GM03348 (cell line): ENCODE results near the gene RSRC1.
"Not testable (repeated sequence)": the region's sequence is repeated elsewhere in the genome, so short reads cannot be mapped to it uniquely, and the experiment has no call there.

Source experiments
- DNase-seq: peaks from one replicate; pipeline ENCODE4 v3.0.0; 2012; ENCODE audit warnings: low spot score

RSRC1 gene

GRCh38 chr3:158528076-158528674, 418.3 kb downstream of the RSRC1 start:
- DNase-seq, result no peak

DNA sequence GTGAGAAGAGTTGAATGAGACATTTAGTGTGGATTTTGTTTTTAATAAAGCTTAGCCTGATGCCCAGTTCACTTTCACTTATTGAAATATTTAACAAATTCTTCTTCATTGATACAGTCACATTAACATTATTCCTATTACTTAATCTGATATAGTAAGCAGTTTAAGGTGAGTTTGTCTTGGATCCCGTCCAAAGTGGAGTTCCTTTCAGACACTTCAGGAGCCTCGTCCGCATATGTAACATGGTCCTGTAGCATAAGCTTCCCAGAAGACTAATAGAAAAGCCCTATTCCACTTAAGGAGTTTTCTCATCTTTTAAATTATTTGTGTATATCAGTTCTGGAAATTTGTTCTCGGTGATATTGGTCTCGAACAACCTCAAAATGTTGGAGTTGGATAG, 421.4 kb downstream of the RSRC1 start:
- DNase-seq, result no peak

GRCh38 chr3:158532099-158532734, 422.3 kb downstream of the RSRC1 start:
- peak; percentile 44 for DNase-seq

DNA sequence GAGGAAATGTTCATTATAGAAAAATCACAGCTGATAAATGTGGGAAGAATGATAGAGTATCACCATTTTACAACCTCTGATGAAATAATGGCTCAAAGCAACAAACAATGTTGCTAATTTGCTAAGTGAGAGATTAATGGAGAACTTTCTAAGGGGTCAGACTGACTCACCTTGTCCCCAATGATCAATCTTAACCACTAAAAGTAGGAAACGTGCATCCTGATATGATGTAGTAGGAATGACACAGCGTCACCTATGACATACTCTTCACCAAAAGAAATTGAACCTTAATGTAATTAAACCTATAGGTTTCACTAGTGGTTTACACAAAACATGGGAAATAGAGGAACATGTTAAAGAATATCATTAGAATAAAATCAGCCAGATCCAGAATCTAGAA, 426.0 kb downstream of the RSRC1 start:
- no peak for DNase-seq

GRCh38 chr3:158539414-158540014, 429.6 kb downstream of the RSRC1 start:
- DNase-seq, result peak; percentile 31

DNA sequence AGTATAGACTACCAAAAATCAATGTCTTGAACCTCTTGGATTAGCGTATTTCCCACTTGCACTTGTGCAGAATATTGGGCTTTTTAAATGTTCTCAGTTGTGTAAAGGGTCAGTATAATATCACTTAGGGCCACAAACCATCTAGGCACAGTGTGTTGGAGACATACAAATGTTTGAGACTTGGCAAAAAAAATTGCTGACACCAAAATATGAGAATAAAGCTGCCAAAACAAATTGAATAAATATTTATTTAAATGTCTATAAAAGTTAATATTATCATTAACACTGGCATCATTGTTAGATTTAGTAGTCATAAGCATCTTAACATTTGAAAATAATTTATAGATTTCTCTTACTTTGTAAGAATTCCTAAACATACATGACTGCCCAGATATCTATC, 430.2 kb downstream of the RSRC1 start:
- DNase-seq, result no peak

DNA sequence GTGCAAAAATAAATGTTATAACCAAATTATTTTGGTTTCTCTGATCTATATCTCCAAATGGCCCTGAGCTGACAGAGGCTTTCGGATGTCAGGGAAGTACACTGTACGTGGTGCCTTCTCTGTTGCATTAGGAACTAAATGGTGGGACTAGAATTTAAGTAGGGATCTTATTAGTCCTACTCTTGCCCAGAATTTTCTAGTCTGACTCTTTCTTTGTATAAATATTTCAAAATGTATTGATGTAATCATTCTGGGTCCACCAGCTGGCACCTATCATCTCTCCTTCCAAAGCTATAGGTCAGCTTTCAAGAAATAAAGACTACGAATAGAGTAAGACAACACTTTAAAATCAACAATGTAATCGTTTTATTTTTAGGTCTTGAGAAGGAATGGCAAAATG, 438.8 kb downstream of the RSRC1 start:
- no peak for DNase-seq

- not testable (repeated sequence) for DNase-seq
Observed at GRCh38 chr3:158549938-158550337, 440.0 kb downstream of the RSRC1 start.

DNA sequence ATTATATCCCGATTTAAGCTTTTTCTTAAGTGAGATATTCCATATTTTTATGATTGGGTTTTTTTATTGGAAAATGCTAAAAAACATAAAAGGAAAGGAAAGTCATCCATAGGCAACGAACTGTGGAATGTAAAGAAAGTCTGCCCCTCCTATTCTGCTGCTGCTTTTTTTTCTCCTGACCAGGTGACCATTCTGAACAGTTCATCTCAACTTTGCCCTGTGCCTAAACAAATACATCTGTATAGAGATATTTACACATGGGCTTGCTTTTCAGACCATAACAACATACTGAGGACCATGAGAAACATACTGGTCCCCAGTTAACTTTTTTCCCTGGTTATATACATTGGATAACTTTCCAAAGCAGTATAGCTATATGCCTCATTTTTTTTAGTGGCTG, 442.2 kb downstream of the RSRC1 start:
- no peak for DNase-seq

DNA sequence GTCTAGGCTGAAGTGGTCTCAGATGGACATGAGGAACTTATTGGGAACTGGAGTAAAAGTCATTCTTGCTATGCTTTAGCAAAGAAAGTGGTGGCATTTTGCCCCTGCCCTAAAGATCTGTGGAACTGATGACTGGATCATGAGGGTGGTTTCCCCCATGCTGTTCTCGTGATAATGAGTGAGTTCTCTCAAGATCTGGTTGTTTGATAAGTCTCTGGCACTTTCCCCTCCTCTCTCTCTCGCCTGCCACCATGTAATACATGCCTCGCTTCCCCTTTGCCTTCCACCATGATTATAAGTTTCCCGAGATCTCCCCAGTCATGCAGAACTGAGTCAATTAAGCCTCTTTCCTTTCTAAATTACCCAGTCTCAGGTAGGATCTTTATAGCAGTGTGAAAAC, 449.6 kb downstream of the RSRC1 start:
- DNase-seq, result no peak

GRCh38 chr3:158560979-158561378, 451.1 kb downstream of the RSRC1 start:
- no peak for DNase-seq

DNA sequence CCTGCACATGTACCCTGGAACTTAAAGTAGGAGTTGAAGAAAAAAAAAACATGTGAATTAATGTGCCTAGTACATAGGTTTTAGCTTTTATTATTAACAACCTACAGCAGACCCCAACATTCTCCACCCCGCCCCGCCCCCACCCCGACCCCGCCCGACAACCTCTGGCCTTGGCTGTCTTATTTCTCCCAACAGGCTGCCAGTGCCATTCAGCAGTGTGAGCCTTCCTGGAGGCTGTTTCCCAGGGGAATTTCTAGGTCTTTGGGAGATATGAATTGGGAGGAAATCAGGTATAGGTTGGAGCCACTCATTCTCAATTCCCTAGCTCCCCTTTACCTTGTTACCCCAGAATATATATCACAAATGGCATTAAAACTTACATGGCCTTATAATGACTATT, 452.8 kb downstream of the RSRC1 start:
- no peak for DNase-seq

- DNase-seq, result no peak
Observed at GRCh38 chr3:158563076-158563475, 453.2 kb downstream of the RSRC1 start.

GRCh38 chr3:158565076-158565475, 455.2 kb downstream of the RSRC1 start:
- no peak for DNase-seq

DNA sequence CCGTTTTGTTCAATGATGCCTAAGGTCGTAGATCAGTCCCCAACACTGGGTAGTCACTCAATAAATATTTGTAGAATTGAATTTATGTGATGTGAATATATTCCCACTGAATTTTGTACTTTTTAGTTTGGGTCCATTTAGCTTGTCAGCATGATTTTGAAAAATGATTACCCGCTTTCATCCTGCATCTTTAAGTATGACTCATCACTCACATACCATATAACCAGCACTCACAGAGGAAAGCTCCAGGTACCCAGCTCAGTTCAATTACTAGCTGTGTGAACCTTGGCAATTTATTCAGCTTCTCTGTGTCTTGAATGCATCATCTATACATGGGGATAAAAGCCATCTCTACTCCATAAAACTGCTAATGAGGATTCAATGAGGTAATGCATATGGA, 458.9 kb downstream of the RSRC1 start:
- DNase-seq, result no peak

GRCh38 chr3:158569794-158570193, 459.9 kb downstream of the RSRC1 start:
- no peak for DNase-seq

DNA sequence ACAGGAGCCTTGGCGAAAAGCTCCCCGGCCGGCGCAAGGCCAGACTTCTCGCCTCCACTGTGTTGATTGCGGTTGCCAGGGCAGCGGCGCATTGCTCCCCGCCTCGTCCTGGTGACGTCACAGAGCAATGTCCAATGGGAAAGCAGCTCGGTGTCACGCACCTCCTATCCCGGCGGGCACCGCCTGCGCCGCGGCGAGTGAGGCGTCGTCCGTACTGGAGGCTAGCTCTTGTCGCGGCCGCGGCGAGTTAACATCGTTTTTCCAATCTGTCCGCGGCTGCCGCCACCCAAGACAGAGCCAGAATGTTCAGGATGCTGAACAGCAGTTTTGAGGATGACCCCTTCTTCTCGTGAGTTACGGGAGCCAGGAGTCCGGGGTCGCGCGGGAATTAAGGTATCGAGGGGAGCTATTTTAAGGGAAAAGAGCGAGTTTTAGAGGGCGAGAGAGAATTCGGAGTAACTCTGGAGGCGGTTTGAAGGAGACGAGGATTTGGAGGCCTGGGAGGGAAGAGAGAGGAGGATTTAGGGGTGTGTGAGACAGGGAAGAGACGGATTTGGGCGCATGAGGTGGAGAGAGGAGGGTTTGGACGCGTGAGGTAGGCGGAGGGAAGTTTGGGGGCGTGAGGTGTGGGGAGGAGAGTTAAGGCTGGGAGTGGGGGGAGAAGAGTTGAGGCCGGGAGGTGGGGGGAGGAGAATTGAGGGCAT, 461.3 kb downstream of the RSRC1 start, which contains the start of gene MLF1:
MLF1 (plus strand) TSS at position 196 of the 704 bp plus-strand sequence; CDS start at position 303, 107 bp downstream.
- peak; percentile 99 for DNase-seq

DNA sequence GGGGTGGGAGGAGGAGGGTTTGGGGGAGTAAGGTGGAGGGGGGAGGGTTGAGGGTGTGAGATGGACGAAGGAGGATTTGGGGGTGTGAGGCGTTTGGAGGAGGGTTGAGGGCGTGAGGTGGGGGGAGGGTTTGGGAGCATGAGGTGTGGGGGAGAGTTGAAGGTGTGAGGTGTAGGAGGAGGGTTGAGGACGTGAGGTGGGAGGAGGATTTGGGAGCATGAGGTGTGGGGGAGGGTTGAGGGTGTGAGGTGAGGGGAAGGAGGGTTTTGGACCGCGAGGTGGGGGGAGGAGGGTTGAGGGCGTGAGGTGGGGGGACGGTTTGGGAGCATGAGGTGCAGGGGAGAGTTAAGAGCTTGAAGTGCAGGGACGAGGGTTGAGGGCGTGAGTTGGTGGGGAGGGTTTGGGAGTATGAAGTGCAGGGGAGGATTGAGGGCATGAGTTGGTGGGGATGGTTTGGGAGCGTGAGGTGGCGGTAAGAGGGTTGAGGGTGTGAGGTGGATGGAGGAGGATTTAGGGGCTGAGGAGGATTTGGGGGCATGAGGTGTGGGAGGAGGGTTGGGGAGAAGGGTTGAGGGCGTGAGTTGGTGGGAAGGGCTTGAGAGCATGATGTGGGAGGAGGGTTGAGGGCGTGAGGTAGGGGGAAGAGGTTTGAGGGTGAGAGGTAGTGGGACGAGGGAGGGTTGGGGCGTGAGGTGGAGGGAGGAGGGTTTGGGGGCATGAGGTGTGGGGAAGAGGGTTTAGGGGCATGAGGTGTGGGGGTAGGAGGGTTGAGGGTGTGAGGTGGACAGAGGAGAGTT, 462.3 kb downstream of the RSRC1 start:
- no peak for DNase-seq

DNA sequence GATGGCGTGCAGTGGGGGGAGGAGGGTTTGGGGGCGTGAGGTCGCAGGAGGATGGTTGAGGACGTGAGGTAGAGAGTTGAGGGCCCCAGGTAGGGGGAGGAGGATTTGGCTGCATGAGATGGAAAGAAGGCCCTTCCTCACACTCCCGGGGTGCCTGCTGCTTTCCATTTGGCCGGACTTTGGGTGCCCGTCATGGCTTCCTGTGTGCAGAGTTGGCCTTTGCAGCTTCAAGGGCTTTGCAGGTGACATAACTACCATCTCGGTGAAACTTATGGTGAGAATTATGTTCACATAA, 462.8 kb downstream of the RSRC1 start:
- peak; percentile 5 for DNase-seq

DNA sequence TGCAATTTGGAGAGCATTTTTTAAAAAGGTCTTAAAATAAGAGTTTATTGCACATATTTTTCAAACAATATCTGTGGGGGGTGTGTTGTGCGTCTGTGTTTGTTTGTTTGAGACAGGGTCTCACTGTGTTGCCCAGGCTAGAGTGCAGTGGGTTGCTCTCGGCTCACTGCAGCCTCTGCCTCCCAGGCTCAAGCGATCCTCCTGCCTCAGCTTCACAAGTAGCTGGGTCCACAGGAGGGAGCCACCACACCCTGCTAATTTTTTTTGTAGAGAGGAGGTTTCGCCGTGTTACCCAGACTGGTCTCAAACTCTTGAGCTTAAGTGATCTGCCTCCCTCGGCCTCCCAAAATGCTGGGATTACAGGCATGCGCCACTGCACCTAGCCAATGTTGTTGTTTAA, 463.8 kb downstream of the RSRC1 start:
- DNase-seq, result no peak

DNA sequence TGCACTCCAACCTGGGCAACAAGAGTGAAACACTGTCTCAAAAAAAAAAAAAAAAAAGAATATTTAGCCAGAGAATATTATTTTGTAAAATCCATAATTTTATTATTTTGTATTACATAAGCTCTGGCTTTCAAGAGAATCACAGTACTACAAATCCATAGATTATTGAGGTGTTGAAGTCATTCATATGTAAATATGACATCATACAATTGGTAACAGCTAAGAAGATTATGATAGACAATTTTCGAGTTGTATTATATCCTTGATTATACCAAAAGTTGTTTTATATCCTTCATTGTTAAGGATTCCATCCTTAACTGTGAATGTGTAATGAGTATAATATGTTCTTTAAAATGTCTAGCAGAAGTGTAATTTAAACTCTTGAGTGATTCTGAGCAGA, 464.8 kb downstream of the RSRC1 start:
- DNase-seq, result no peak

DNA sequence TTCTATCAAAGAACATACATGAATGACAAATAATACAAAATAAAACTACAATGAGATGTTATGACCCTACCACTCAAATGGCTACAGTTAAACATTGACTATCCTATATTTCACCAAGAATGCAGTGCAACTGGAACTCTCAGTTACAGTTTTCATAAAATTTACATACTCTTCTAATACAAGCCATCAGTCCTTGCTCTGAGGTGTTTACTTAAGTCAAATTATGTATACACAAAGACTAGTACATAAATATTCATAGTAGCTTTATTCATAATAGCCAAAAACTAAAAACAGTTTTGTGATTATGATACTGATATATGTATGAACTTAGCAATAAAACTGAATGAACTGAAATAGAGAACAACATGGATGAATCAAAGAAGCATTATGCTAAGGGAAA, 480.3 kb downstream of the RSRC1 start:
- no peak for DNase-seq
